ENCODE results near the gene ARHGAP11A. TPM values are rescaled to one million over a fixed set of nuclear protein-coding genes. Genes with fewer than 3 reads are reported as not detected.

Gene ARHGAP11A
- total RNA-seq, 1 experiment from 2014 or later = 126 TPM

- Histone ChIP-seq H3K9me3 (no peaks in the 10 kb centered on the region), H3K4me3 (ENCODE audit: low read depth, low read length) (no peak overlapping the region), H3K27me3 (replicated peaks; ENCODE audit: control insufficient read depth, insufficient read depth, low read length) (no peaks in the 10 kb centered on the region), H3K4me1 (no peaks in the 10 kb centered on the region), H3K36me3 (ENCODE audit: control insufficient read depth, insufficient read depth, low read length) (no peaks in the 10 kb centered on the region)
- Mint-ChIP-seq H3K4me3 (ENCODE audit: unreplicated experiment) (no peak overlapping the region), H3K27me3 (ENCODE audit: insufficient read depth, unreplicated experiment) (no peaks in the 10 kb centered on the region), H3K9me3 (ENCODE audit: unreplicated experiment) (no peaks in the 10 kb centered on the region), H3K36me3 (ENCODE audit: insufficient read depth, unreplicated experiment) (no peaks in the 10 kb centered on the region), H3K27ac (ENCODE audit: unreplicated experiment) (no peak overlapping the region), H3K4me1 (ENCODE audit: low read depth, unreplicated experiment) (no peaks in the 10 kb centered on the region)
- ChIA-PET POLR2A (no interaction called here), CTCF (interaction anchor here (1.0 kb wide), 1 partner anchor 9 kb away, joined by 3 read pairs; no protein-coding TSS in a partner anchor)
- TF ChIP-seq CTCF (IDR thresholded peaks at IDR 0.05; ENCODE audit: insufficient read depth in 1 of 2, low read depth in 1 of 2, low read length in 1 of 2, severe bottlenecking in 1 of 2, unreplicated experiment in 1 of 2) = no peak
- BruUV-seq (replicated peaks) = no TSS peak
- intact Hi-C loops (cut with micrococcal nuclease; ENCODE audit: unreplicated experiment) = no loop called here
- no peak for DNase-seq
Measured at GRCh38 chr15:32657941-32658340, 42.6 kb downstream of the ARHGAP11A start.

GRCh38 chr15:32659340-32660155, 44.2 kb downstream of the ARHGAP11A start:
- BruUV-seq (replicated peaks) = no TSS peak
- Histone ChIP-seq H3K27me3 (replicated peaks; ENCODE audit: control insufficient read depth, insufficient read depth, low read length) (no peaks in the 10 kb centered on the region), H3K9me3 (no peaks in the 10 kb centered on the region), H3K36me3 (ENCODE audit: control insufficient read depth, insufficient read depth, low read length) (no peaks in the 10 kb centered on the region), H3K4me3 (ENCODE audit: low read depth, low read length) (no peak overlapping the region), H3K4me1 (no peaks in the 10 kb centered on the region)
- no peak overlapping the region for H3K27ac Mint-ChIP-seq (ENCODE audit: unreplicated experiment)
- DNase-seq = no peak
- CTCF ChIA-PET = interaction anchor here (1.4 kb wide), 1 partner anchor 8 kb away, joined by 5 read pairs; no protein-coding TSS in a partner anchor
- H3K9me3 Mint-ChIP-seq (ENCODE audit: unreplicated experiment) = no peaks in the 10 kb centered on the region
- H3K4me3 Mint-ChIP-seq (ENCODE audit: unreplicated experiment) = no peak overlapping the region
- TF ChIP-seq CTCF (IDR thresholded peaks at IDR 0.05; ENCODE audit: insufficient read depth in 1 of 2, low read depth in 1 of 2, low read length in 1 of 2, severe bottlenecking in 1 of 2, unreplicated experiment in 1 of 2) = no peak
- H3K4me1 Mint-ChIP-seq (ENCODE audit: low read depth, unreplicated experiment) = no peaks in the 10 kb centered on the region
- H3K36me3 Mint-ChIP-seq (ENCODE audit: insufficient read depth, unreplicated experiment) = no peaks in the 10 kb centered on the region
- intact Hi-C loops (cut with micrococcal nuclease; ENCODE audit: unreplicated experiment) = loop anchor here (5.0 kb wide), 4 partner anchors 58 to 473 kb away; partner anchors contain the start of gene GREM1
- POLR2A ChIA-PET = no interaction called here
- no peaks in the 10 kb centered on the region for H3K27me3 Mint-ChIP-seq (ENCODE audit: insufficient read depth, unreplicated experiment)

GRCh38 chr15:32663671-32664070, 48.4 kb downstream of the ARHGAP11A start:
- Histone ChIP-seq H3K4me1 (no peaks in the 10 kb centered on the region), H3K36me3 (ENCODE audit: control insufficient read depth, insufficient read depth, low read length) (no peaks in the 10 kb centered on the region), H3K9me3 (no peaks in the 10 kb centered on the region), H3K27me3 (replicated peaks; ENCODE audit: control insufficient read depth, insufficient read depth, low read length) (no peaks in the 10 kb centered on the region), H3K4me3 (ENCODE audit: low read depth, low read length) (no peak overlapping the region)
- Mint-ChIP-seq H3K36me3 (ENCODE audit: insufficient read depth, unreplicated experiment) (no peaks in the 10 kb centered on the region), H3K9me3 (ENCODE audit: unreplicated experiment) (no peaks in the 10 kb centered on the region), H3K27ac (ENCODE audit: unreplicated experiment) (no peak overlapping the region), H3K27me3 (ENCODE audit: insufficient read depth, unreplicated experiment) (no peaks in the 10 kb centered on the region), H3K4me1 (ENCODE audit: low read depth, unreplicated experiment) (no peaks in the 10 kb centered on the region), H3K4me3 (ENCODE audit: unreplicated experiment) (no peak overlapping the region)
- POLR2A ChIA-PET = no interaction called here
- DNase-seq = no peak
- no peak for TF ChIP-seq CTCF (IDR thresholded peaks at IDR 0.05; ENCODE audit: insufficient read depth in 1 of 2, low read depth in 1 of 2, low read length in 1 of 2, severe bottlenecking in 1 of 2, unreplicated experiment in 1 of 2)
- CTCF ChIA-PET = interaction anchor here (1.4 to 2.2 kb wide), 3 partner anchors 273 to 330 kb away, joined by 3 to 33 read pairs (median 11); no protein-coding TSS in a partner anchor
- BruUV-seq (replicated peaks) = no TSS peak
- intact Hi-C loops (cut with micrococcal nuclease; ENCODE audit: unreplicated experiment) = loop anchor here (5.0 kb wide), 4 partner anchors 54 to 469 kb away; partner anchors contain the start of gene GREM1

All from Caco-2 (cell line).